Measurements from ENCODE around the gene OR52D1. TPM values are rescaled to one million over a fixed set of nuclear protein-coding genes. Genes with fewer than 3 reads are reported as not detected.

Gene OR52D1
- total RNA-seq = not detected in 2 replicates

DNA sequence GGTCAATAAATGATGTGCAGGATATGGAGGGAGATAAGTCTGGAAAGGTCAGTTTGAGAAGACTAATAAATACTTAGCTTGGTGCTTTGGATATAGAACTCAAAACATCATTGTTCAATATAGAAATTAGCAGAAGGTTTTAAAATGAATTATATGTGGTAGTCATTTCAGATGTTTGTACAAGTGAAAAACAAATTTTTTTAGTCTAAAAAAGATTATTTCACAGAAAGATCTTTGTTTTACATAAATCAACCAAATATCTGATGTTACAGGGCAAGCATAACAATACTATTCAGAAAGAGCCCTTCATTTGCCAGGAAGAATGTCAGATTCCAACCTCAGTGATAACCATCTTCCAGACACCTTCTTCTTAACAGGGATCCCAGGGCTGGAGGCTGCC is at the start of gene OR52D1:
TSS of gene OR52D1 (plus strand) at position 301 of the 400 bp plus-strand sequence. CDS start at position 323, 22 bp downstream.

DNA sequence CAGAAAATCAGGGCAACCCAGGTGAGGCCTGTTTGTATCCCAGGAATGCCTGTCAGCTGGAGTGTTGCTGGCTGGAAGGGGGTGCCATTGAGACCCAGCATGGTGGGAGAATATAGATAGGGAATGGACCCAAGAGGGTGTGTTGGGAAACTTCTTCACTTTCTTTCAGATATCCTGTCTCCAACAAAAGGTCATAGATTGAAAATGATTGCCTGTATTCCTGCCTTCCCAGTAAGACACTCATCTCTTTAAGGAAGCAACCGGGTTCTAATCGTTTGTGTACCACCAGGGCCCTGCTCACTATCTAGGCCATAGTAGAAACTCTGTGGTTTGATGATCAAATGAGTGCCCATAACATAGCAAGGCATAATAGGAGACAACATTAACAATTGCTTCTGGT is 47.1 kb upstream of the OR52D1 start, which contains the start of gene OR51I1:
TSS of gene OR51I1 (minus strand) at position 101 of the 400 bp plus-strand sequence. CDS start at position 101, 0 bp downstream.

DNA sequence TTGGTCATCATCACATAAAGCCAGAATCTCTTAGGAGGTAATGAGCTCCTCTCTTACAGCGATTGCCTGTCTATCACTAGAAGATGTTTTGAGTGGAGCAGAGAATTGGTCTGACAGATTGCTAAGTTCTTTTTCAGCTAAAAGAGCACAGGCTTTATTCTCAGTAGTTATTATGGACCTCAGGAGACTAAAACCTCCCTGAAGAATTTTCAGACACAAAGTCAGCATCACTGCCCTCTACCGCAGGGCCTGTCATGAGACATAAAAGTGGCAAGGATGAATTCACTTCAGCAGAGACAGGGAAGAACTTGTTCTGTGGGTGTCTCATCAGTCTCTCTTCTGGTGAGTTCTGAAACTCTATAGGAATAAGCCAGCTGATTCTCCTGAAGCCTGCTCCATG is 39.5 kb upstream of the OR52D1 start, which contains the start of gene OR51I2:
TSS of gene OR51I2 (plus strand) at position 301 of the 400 bp plus-strand sequence. CDS start 4,166 bp downstream, outside the sequence.

DNA sequence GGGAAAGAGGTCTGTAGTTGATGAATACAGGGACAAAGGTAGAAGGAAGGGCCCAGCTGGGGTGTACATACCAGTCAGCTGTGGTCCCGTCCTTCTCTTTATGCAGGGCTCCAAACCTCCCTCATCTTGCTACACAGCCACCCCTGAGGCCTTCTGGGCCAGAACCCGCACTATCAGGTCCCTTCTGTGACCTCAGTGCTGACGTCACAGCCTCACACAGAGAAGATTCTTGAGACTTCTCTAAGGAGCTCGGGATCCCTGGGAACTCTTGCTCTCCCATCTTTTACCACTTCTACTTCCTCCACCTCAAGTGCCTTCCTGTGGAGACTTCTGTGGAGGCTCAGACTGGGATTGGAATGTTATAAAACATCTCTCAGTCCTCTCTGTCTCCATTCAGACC is 21.3 kb downstream of the OR52D1 start, which contains the start of gene UBQLN3:
TSS of gene UBQLN3 (minus strand) at position 155 of the 400 bp plus-strand sequence. CDS start 399 bp downstream, outside the sequence.

DNA sequence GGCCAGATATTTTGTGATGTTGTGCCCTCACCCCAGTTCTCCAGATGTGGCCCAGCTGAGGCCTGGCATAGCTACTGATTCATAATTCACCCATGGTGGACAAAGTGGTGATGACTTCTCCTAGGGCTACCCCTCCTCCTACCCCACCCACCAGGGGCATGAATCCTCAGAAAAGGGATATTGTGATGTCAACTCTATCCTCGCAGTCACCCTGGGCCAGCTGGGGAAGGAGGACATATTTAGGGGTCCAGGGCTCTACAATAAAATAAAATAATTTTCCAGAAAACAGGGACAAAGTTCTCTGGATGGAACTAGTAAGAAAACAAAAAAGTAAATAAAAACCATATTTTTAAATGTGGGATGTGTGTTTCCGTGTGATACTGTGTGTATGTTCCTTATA is 28.1 kb downstream of the OR52D1 start, which contains the start of gene UBQLNL:
TSS of gene UBQLNL (minus strand) at position 101 of the 400 bp plus-strand sequence. CDS start 258 bp downstream, outside the sequence.

Other genes starting within 250 kb of the OR52D1 start
- not detected in 2 replicates for gene HBG1, start 238.8 kb upstream of the OR52D1 start, total RNA-seq
- not detected in 2 replicates for gene HBG2, start 233.9 kb upstream of the OR52D1 start, total RNA-seq
- not detected in 2 replicates for gene HBE1, start 218.7 kb upstream of the OR52D1 start, total RNA-seq
- not detected in 2 replicates for gene OR51B4, start 186.7 kb upstream of the OR52D1 start, total RNA-seq
- gene OR51B2, start 164.4 kb upstream of the OR52D1 start, total RNA-seq = not detected in 2 replicates
- not detected in 2 replicates for gene OR51B5, start 145.2 kb upstream of the OR52D1 start, total RNA-seq
- not detected in 2 replicates for gene OR51B6, start 137.2 kb upstream of the OR52D1 start, total RNA-seq
- not detected in 2 replicates for gene OR51M1, start 104.9 kb upstream of the OR52D1 start, total RNA-seq
- not detected in 2 replicates for gene OR51Q1, start 66.6 kb upstream of the OR52D1 start, total RNA-seq
- gene OR51I1, start 47.2 kb upstream of the OR52D1 start, total RNA-seq = not detected in 2 replicates
- not detected in 2 replicates for gene OR51I2, start 39.4 kb upstream of the OR52D1 start, total RNA-seq
- gene UBQLN3, start 21.3 kb downstream of the OR52D1 start, total RNA-seq = not detected in 2 replicates
- 0.25 TPM in 1 of 2 replicates, not detected in the other for gene UBQLNL, start 28.0 kb downstream of the OR52D1 start, total RNA-seq
- not detected in 2 replicates for gene OR52H1, start 59.9 kb downstream of the OR52D1 start, total RNA-seq
- not detected in 2 replicates for gene OR52B6, start 92.2 kb downstream of the OR52D1 start, total RNA-seq
- gene TRIM6, start 108.0 kb downstream of the OR52D1 start, total RNA-seq = 4.7 and 6.6 TPM in 2 replicates
- 10.8 and 14.0 TPM in 2 replicates for gene TRIM34, start 136.3 kb downstream of the OR52D1 start, total RNA-seq
- 43.7 and 44.8 TPM in 2 replicates for gene TRIM5, start 196.4 kb downstream of the OR52D1 start, total RNA-seq
- 135 and 147 TPM in 2 replicates for gene TRIM22, start 201.1 kb downstream of the OR52D1 start, total RNA-seq
- not detected in 2 replicates for gene OR56B1, start 247.8 kb downstream of the OR52D1 start, total RNA-seq

Measured in mammary microvascular endothelial cell (primary cell).